WTC11 (cell line): ENCODE data around the gene ITGA11. TPM values are rescaled to one million over a fixed set of nuclear protein-coding genes. Genes with fewer than 3 reads are reported as not detected.

Source experiments
- ATAC-seq: fragments of 200-7000 bp; cut with Tn5 transposase; 2 replicates; pipeline ENCODE4 v1.10.0; 2021; ENCODE audit warnings: mild to moderate bottlenecking, moderate library complexity
- CTCF ChIA-PET: fragments of 300-600 bp; sonication (Branson Sonifier 250); formaldehyde crosslinking; loops from one replicate; lab custom pipeline; 2021; ENCODE audit warnings: antibody characterized with exemption; lab: Charles Lee
- POLR2A ChIA-PET: fragments of 350-600 bp; sonication (Branson Sonifier 250); formaldehyde crosslinking; loops from one replicate; lab custom pipeline; 2021; ENCODE audit warnings: antibody characterized with exemption; lab: Charles Lee
- DNase-seq: peaks from one replicate; pipeline ENCODE4 v3.0.0; 2021; ENCODE audit warnings: low spot score
- H3K27ac Mint-ChIP-seq: 2 replicates; pipeline ENCODE4 v1.8.0; 2021; ENCODE audit warnings: mixed read lengths
- H3K27me3 Mint-ChIP-seq: 2 replicates; pipeline ENCODE4 v1.8.0; 2021; ENCODE audit warnings: low read depth, mild to moderate bottlenecking, moderate library complexity, mixed read lengths
- H3K36me3 Mint-ChIP-seq: 2 replicates; pipeline ENCODE4 v1.8.0; 2021; ENCODE audit warnings: mixed read lengths
- H3K4me1 Mint-ChIP-seq: 2 replicates; pipeline ENCODE4 v1.8.0; 2022; ENCODE audit warnings: mixed read lengths
- H3K4me3 Mint-ChIP-seq: 2 replicates; pipeline ENCODE4 v1.8.0; 2021; ENCODE audit warnings: mild to moderate bottlenecking, moderate library complexity, mixed read lengths
- H3K9me3 Mint-ChIP-seq: 2 replicates; pipeline ENCODE4 v1.8.0; 2021; ENCODE audit warnings: mixed read lengths
- ATF6 ChIP-seq: sonication (generic); formaldehyde crosslinking; IDR thresholded peaks from 2 replicates; pipeline ENCODE4 v1.8.1; 2023; ENCODE audit warnings: mild to moderate bottlenecking, missing genetic modification reagents
- FOXK1 ChIP-seq: sonication (generic); formaldehyde crosslinking; IDR thresholded peaks from 2 replicates; pipeline ENCODE4 v1.8.0; 2022; ENCODE audit warnings: mild to moderate bottlenecking, moderate library complexity, missing genetic modification reagents
- GRHL2 ChIP-seq: fragments of 250-450 bp; sonication (Bioruptor Pico); IDR thresholded peaks from 2 replicates; pipeline ENCODE4 v1.8.0; 2022; ENCODE audit warnings: mild to moderate bottlenecking, moderate library complexity; ENCODE audit not compliant: insufficient replicate concordance, severe bottlenecking
- HMGXB4 ChIP-seq: sonication (generic); formaldehyde crosslinking; IDR thresholded peaks from 2 replicates; pipeline ENCODE4 v1.8.1; 2023; ENCODE audit warnings: mild to moderate bottlenecking, moderate library complexity, missing genetic modification reagents
- NFATC4 ChIP-seq: fragments of 250-450 bp; sonication (Bioruptor Pico); IDR thresholded peaks from 2 replicates; pipeline ENCODE4 v1.9.0; 2021; ENCODE audit warnings: mild to moderate bottlenecking
- NR3C1 ChIP-seq: sonication (generic); formaldehyde crosslinking; conservative IDR thresholded peaks from 2 replicates; pipeline ENCODE4 v1.8.1; 2023; ENCODE audit warnings: low read depth, mild to moderate bottlenecking, missing genetic modification reagents
- OVOL2 ChIP-seq: fragments of 250-450 bp; sonication (Bioruptor Pico); IDR thresholded peaks from 2 replicates; pipeline ENCODE4 v1.9.0; 2021; ENCODE audit warnings: mild to moderate bottlenecking, borderline replicate concordance
- PRDM15 ChIP-seq: sonication (generic); formaldehyde crosslinking; IDR thresholded peaks from 2 replicates; pipeline ENCODE4 v1.8.0; 2022; ENCODE audit warnings: missing genetic modification reagents
- PRRX2 ChIP-seq: fragments of 250-450 bp; sonication (Bioruptor Pico); IDR thresholded peaks from 2 replicates; pipeline ENCODE4 v1.8.0; 2021; ENCODE audit warnings: mild to moderate bottlenecking
- SP1 ChIP-seq: sonication (generic); formaldehyde crosslinking; conservative IDR thresholded peaks from 2 replicates; pipeline ENCODE4 v1.8.1; 2022; ENCODE audit warnings: missing genetic modification reagents
- TCF7 ChIP-seq: sonication (generic); formaldehyde crosslinking; IDR thresholded peaks from 2 replicates; pipeline ENCODE4 v1.8.0; 2022; ENCODE audit warnings: mild to moderate bottlenecking, low read depth, missing genetic modification reagents, moderate library complexity
- TEAD4 ChIP-seq: sonication (generic); formaldehyde crosslinking; IDR thresholded peaks from 2 replicates; pipeline ENCODE4 v1.8.0; 2022; ENCODE audit warnings: mild to moderate bottlenecking, missing genetic modification reagents
- ZNF232 ChIP-seq: sonication (generic); formaldehyde crosslinking; IDR thresholded peaks from 2 replicates; pipeline ENCODE4 v1.8.0; 2022; ENCODE audit warnings: mild to moderate bottlenecking, missing genetic modification reagents
- ZNF263 ChIP-seq: sonication (generic); formaldehyde crosslinking; IDR thresholded peaks from 2 replicates; pipeline ENCODE4 v1.8.1; 2022; ENCODE audit warnings: low read depth, mild to moderate bottlenecking, moderate library complexity, missing genetic modification reagents
- ZNF317 ChIP-seq: sonication (generic); formaldehyde crosslinking; IDR thresholded peaks from 2 replicates; pipeline ENCODE4 v1.8.1; 2023; ENCODE audit warnings: low read depth, mild to moderate bottlenecking, moderate library complexity, missing genetic modification reagents, borderline replicate concordance
- ZNF671 ChIP-seq: fragments of 250-450 bp; sonication (Bioruptor Pico); IDR thresholded peaks from 2 replicates; pipeline ENCODE4 v1.8.0; 2021; ENCODE audit warnings: mild to moderate bottlenecking
- total RNA-seq: library from RNA; stranded (reverse); gene quantifications from 3 replicates; pipeline ENCODE4 v1.2.3, GENCODE V29; 2021
- TF ChIP-seq, protein P1 (sequence below): sonication (generic); formaldehyde crosslinking; IDR thresholded peaks from 2 replicates; pipeline ENCODE4 v1.8.1; 2022; ENCODE audit warnings: mild to moderate bottlenecking, moderate library complexity, missing genetic modification reagents
- TF ChIP-seq, protein P2 (sequence below): sonication (generic); formaldehyde crosslinking; IDR thresholded peaks from 2 replicates; pipeline ENCODE4 v1.8.0; 2023; ENCODE audit warnings: mild to moderate bottlenecking, missing genetic modification reagents

The ITGA11 gene
- total RNA-seq, 1 experiment from 2014 or later = 0.15 TPM

DNA sequence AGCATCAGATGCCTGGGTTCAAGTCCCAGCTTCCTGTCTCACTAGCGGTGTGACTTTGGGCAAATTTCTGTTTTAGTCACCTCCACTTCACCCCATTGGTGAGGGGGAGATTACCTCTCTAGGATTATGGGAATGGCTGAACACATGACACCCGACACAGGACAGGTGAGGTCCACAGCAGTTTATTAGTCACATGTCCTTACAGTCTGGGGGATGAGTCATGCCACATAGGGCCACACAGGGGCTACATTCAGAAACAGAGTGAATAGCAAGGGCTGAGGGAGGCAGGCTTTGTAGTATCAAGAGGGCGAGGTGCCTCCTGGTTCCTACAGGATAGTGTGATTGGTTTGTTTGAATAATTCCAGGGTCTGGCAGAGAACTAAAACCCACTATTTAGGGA, 15.2 kb upstream of the ITGA11 start:
- H3K4me3 Mint-ChIP-seq = no peak overlapping the region
- H3K27me3 Mint-ChIP-seq = peaks cover 4% of the 10 kb centered on the region

DNA sequence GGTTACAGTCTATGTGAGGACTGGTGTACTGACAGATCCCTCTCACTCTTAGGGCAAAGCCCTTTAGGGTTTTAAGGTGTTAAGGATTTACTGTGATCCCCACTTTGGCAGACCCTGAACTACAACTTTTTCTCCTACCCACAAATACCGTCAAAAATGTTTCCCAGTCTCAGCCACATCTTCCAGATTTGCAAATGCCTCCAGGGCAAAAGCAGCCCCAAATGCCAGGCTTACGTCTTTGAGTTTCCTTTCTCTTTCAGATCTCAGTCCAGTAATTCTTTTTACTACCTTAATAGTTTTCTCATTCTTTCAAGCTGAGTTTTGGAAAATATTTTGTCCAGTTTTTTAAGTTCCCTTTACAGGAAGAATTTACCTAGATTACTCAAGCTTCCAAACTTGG, 13.4 kb upstream of the ITGA11 start:
- H3K4me3 Mint-ChIP-seq = no peak overlapping the region
- no peak overlapping the region for H3K27ac Mint-ChIP-seq
- H3K27me3 Mint-ChIP-seq = peaks cover 6% of the 10 kb centered on the region
- no peaks in the 10 kb centered on the region for H3K9me3 Mint-ChIP-seq
- POLR2A ChIA-PET = no interaction called here
- no peak for ATAC-seq
- CTCF ChIA-PET = no interaction called here
- no peaks in the 10 kb centered on the region for H3K4me1 Mint-ChIP-seq
- DNase-seq = no peak
- H3K36me3 Mint-ChIP-seq = no peaks in the 10 kb centered on the region
- TF ChIP-seq TCF7 (no peak), TEAD4 (no peak), ZNF232 (CRISPR knock-in tag) (no peak), OVOL2 (no peak), ZNF317 (CRISPR knock-in tag) (no peak), ZNF671 (CRISPR knock-in tag) (no peak), SP1 (no peak), ATF6 (CRISPR knock-in tag) (no peak), NFATC4 (no peak), HMGXB4 (CRISPR knock-in tag) (no peak)
- TF ChIP-seq, protein P1, sequence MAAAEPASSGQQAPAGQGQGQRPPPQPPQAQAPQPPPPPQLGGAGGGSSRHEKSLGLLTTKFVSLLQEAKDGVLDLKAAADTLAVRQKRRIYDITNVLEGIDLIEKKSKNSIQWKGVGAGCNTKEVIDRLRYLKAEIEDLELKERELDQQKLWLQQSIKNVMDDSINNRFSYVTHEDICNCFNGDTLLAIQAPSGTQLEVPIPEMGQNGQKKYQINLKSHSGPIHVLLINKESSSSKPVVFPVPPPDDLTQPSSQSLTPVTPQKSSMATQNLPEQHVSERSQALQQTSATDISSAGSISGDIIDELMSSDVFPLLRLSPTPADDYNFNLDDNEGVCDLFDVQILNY = no peak

More for the DNA sequence above, 15.2 kb upstream of the ITGA11 start:
- no peak for TF ChIP-seq OVOL2
- no peak for TF ChIP-seq GRHL2 (CRISPR knock-in tag)
- no peak for TF ChIP-seq FOXK1
- TF ChIP-seq, protein P1 = no peak
- TF ChIP-seq ZNF263 = no peak
- no peak for TF ChIP-seq PRRX2 (CRISPR knock-in tag)
- TF ChIP-seq, protein P2, sequence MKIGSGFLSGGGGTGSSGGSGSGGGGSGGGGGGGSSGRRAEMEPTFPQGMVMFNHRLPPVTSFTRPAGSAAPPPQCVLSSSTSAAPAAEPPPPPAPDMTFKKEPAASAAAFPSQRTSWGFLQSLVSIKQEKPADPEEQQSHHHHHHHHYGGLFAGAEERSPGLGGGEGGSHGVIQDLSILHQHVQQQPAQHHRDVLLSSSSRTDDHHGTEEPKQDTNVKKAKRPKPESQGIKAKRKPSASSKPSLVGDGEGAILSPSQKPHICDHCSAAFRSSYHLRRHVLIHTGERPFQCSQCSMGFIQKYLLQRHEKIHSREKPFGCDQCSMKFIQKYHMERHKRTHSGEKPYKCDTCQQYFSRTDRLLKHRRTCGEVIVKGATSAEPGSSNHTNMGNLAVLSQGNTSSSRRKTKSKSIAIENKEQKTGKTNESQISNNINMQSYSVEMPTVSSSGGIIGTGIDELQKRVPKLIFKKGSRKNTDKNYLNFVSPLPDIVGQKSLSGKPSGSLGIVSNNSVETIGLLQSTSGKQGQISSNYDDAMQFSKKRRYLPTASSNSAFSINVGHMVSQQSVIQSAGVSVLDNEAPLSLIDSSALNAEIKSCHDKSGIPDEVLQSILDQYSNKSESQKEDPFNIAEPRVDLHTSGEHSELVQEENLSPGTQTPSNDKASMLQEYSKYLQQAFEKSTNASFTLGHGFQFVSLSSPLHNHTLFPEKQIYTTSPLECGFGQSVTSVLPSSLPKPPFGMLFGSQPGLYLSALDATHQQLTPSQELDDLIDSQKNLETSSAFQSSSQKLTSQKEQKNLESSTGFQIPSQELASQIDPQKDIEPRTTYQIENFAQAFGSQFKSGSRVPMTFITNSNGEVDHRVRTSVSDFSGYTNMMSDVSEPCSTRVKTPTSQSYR = no peak
- no peak for TF ChIP-seq PRDM15
- no peak for TF ChIP-seq NR3C1
- H3K36me3 Mint-ChIP-seq = no peaks in the 10 kb centered on the region
- ChIA-PET POLR2A (interaction anchor here (0.6 kb wide), 1 partner anchor 63 kb away, joined by 7 read pairs; no protein-coding TSS in a partner anchor), CTCF (no interaction called here)
- H3K9me3 Mint-ChIP-seq = no peaks in the 10 kb centered on the region
- no peak overlapping the region for H3K27ac Mint-ChIP-seq
- ATAC-seq = no peak
- H3K4me1 Mint-ChIP-seq = no peaks in the 10 kb centered on the region
- no peak for DNase-seq
